Measurements from ENCODE around the gene CALHM6. TPM values are rescaled to one million over a fixed set of nuclear protein-coding genes. Genes with fewer than 3 reads are reported as not detected.

The CALHM6 gene
- total and polyA plus RNA-seq, 2 experiments from 2014 or later, result 1.2 to 1.6 TPM

Other genes with a start within 250 kb of the CALHM6 start
- gene TSPYL4, start 207.3 kb upstream of the CALHM6 start, total RNA-seq (2014; rRNA removed; shearing (Covaris generic)), result 16.2 and 19.8 TPM in 2 replicates
- gene TSPYL4, start 207.3 kb upstream of the CALHM6 start, polyA plus RNA-seq (2016; fragmentation: Nextera tagmentation; extraction: Ambion mirVana), result 12.7 and 13.2 TPM in 2 replicates
- gene TSPYL1, start 181.4 kb upstream of the CALHM6 start, total RNA-seq (2014; rRNA removed; shearing (Covaris generic)), result 61.8 and 66.1 TPM in 2 replicates
- gene TSPYL1, start 181.4 kb upstream of the CALHM6 start, polyA plus RNA-seq (2016; fragmentation: Nextera tagmentation; extraction: Ambion mirVana), result 24.6 and 24.9 TPM in 2 replicates
- gene DSE, start 90.4 kb upstream of the CALHM6 start, total RNA-seq (2014; rRNA removed; shearing (Covaris generic)), result 41.5 and 45.2 TPM in 2 replicates
- gene DSE, start 90.4 kb upstream of the CALHM6 start, polyA plus RNA-seq (2016; fragmentation: Nextera tagmentation; extraction: Ambion mirVana), result 16.8 and 18.8 TPM in 2 replicates
- 0.10 and 0.16 TPM in 2 replicates for gene CALHM5, start 50.3 kb downstream of the CALHM6 start, total RNA-seq (2014; rRNA removed; shearing (Covaris generic))
- gene CALHM5, start 50.3 kb downstream of the CALHM6 start, polyA plus RNA-seq (2016; fragmentation: Nextera tagmentation; extraction: Ambion mirVana), result 0.02 and 0.03 TPM in 2 replicates
- not detected in 2 replicates for gene TRAPPC3L, start 84.3 kb downstream of the CALHM6 start, total RNA-seq (2014; rRNA removed; shearing (Covaris generic))
- not detected in 2 replicates for gene TRAPPC3L, start 84.3 kb downstream of the CALHM6 start, polyA plus RNA-seq (2016; fragmentation: Nextera tagmentation; extraction: Ambion mirVana)
- not detected in 2 replicates for gene CALHM4, start 92.4 kb downstream of the CALHM6 start, total RNA-seq (2014; rRNA removed; shearing (Covaris generic))
- not detected in 2 replicates for gene CALHM4, start 92.4 kb downstream of the CALHM6 start, polyA plus RNA-seq (2016; fragmentation: Nextera tagmentation; extraction: Ambion mirVana)
- gene RWDD1, start 110.1 kb downstream of the CALHM6 start, total RNA-seq (2014; rRNA removed; shearing (Covaris generic)), result 20.2 and 24.0 TPM in 2 replicates
- 171 TPM in 2 replicates for gene RWDD1, start 110.1 kb downstream of the CALHM6 start, polyA plus RNA-seq (2016; fragmentation: Nextera tagmentation; extraction: Ambion mirVana)
- 0.08 and 0.52 TPM in 2 replicates for gene RSPH4A, start 155.1 kb downstream of the CALHM6 start, total RNA-seq (2014; rRNA removed; shearing (Covaris generic))
- gene RSPH4A, start 155.1 kb downstream of the CALHM6 start, polyA plus RNA-seq (2016; fragmentation: Nextera tagmentation; extraction: Ambion mirVana), result 0.54 and 1.0 TPM in 2 replicates
- gene ZUP1, start 207.4 kb downstream of the CALHM6 start, total RNA-seq (2014; rRNA removed; shearing (Covaris generic)), result 19.1 and 23.2 TPM in 2 replicates
- 20.4 and 21.4 TPM in 2 replicates for gene ZUP1, start 207.4 kb downstream of the CALHM6 start, polyA plus RNA-seq (2016; fragmentation: Nextera tagmentation; extraction: Ambion mirVana)
- 9.4 and 16.3 TPM in 2 replicates for gene KPNA5, start 219.8 kb downstream of the CALHM6 start, total RNA-seq (2014; rRNA removed; shearing (Covaris generic))
- 6.9 and 8.5 TPM in 2 replicates for gene KPNA5, start 219.8 kb downstream of the CALHM6 start, polyA plus RNA-seq (2016; fragmentation: Nextera tagmentation; extraction: Ambion mirVana)